H9 (cell line): Measurements from ENCODE around the gene PCNX4. TPM values are rescaled to one million over a fixed set of nuclear protein-coding genes. Genes with fewer than 3 reads are reported as not detected.

ENCODE experiments used
- DNase-seq: peaks from one replicate; pipeline ENCODE4 v3.0.0-alpha.2; 2017
- H2AFZ ChIP-seq: one replicate; pipeline ENCODE4 v1.6.1; 2013; ENCODE audit warnings: mild to moderate bottlenecking, low read length, control low read depth, moderate library complexity
- H2AK5ac ChIP-seq: 2 replicates; pipeline ENCODE4 v1.6.1; 2013; ENCODE audit warnings: low read length, control low read depth, mixed read lengths; ENCODE audit not compliant: insufficient read length
- H2BK120ac ChIP-seq: one replicate; pipeline ENCODE4 v1.6.1; 2013; ENCODE audit warnings: low read depth, mild to moderate bottlenecking, low read length, control low read depth, inconsistent platforms; ENCODE audit not compliant: poor library complexity, severe bottlenecking
- H2BK12ac ChIP-seq: 2 replicates; pipeline ENCODE4 v1.6.1; 2013; ENCODE audit warnings: low read length, control low read depth, mixed read lengths, low read depth; ENCODE audit not compliant: insufficient read length
- H2BK15ac ChIP-seq: 2 replicates; pipeline ENCODE4 v1.6.1; 2013; ENCODE audit warnings: low read depth, low read length, control low read depth
- H2BK20ac ChIP-seq: one replicate; pipeline ENCODE4 v1.6.1; 2013; ENCODE audit warnings: low read depth, mild to moderate bottlenecking, low read length, control low read depth, inconsistent platforms; ENCODE audit not compliant: poor library complexity, severe bottlenecking
- H2BK5ac ChIP-seq: 2 replicates; pipeline ENCODE4 v1.6.1; 2013; ENCODE audit warnings: low read length, control low read depth, mixed read lengths; ENCODE audit not compliant: insufficient read length
- H3K14ac ChIP-seq: 2 replicates; pipeline ENCODE4 v1.6.1; 2013; ENCODE audit warnings: low read length, control low read depth; ENCODE audit not compliant: insufficient read depth
- H3K18ac ChIP-seq: 2 replicates; pipeline ENCODE4 v1.6.1; 2013; ENCODE audit warnings: low read depth, mild to moderate bottlenecking, mixed read lengths, low read length, control low read depth; ENCODE audit not compliant: insufficient read length
- H3K23ac ChIP-seq: 2 replicates; pipeline ENCODE4 v1.6.1; 2013; ENCODE audit warnings: low read length, control low read depth, mixed read lengths, low read depth; ENCODE audit not compliant: insufficient read length
- H3K23me2 ChIP-seq: 2 replicates; pipeline ENCODE4 v1.6.1; 2013; ENCODE audit warnings: low read depth, mild to moderate bottlenecking, mixed read lengths, low read length, control low read depth; ENCODE audit not compliant: insufficient read length, poor library complexity, severe bottlenecking
- H3K27ac ChIP-seq: 2 replicates; pipeline ENCODE4 v1.5.1; 2013; ENCODE audit warnings: low read length, control low read depth, mixed read lengths, low read depth; ENCODE audit not compliant: insufficient read length
- H3K27me3 ChIP-seq: 2 replicates; pipeline ENCODE4 v1.6.1; 2013; ENCODE audit warnings: low read length, control low read depth, inconsistent platforms; ENCODE audit not compliant: insufficient read depth
- H3K4ac ChIP-seq: 2 replicates; pipeline ENCODE4 v1.6.1; 2013; ENCODE audit warnings: low read depth, mild to moderate bottlenecking, control low read depth, inconsistent platforms, low read length, moderate library complexity
- H3K4me1 ChIP-seq: 2 replicates; pipeline ENCODE4 v1.6.1; 2013; ENCODE audit warnings: low read length, control low read depth, inconsistent platforms; ENCODE audit not compliant: insufficient read depth
- H3K4me2 ChIP-seq: 2 replicates; pipeline ENCODE4 v1.6.1; 2013; ENCODE audit warnings: low read length, control low read depth, mixed read lengths; ENCODE audit not compliant: insufficient read length, insufficient read depth
- H3K56ac ChIP-seq: 2 replicates; pipeline ENCODE4 v1.6.1; 2013; ENCODE audit warnings: low read depth, mild to moderate bottlenecking, mixed read lengths, low read length, control low read depth; ENCODE audit not compliant: insufficient read length
- H3K79me1 ChIP-seq: 2 replicates; pipeline ENCODE4 v1.6.1; 2013; ENCODE audit warnings: low read depth, mild to moderate bottlenecking, moderate library complexity, low read length, control low read depth, inconsistent platforms; ENCODE audit not compliant: insufficient read depth, poor library complexity, severe bottlenecking
- H3K79me2 ChIP-seq: 2 replicates; pipeline ENCODE4 v1.6.1; 2013; ENCODE audit warnings: low read length, control low read depth, inconsistent platforms; ENCODE audit not compliant: insufficient read depth
- H3K9ac ChIP-seq: 2 replicates; pipeline ENCODE4 v1.6.1; 2013; ENCODE audit warnings: low read length, control low read depth, mixed read lengths; ENCODE audit not compliant: insufficient read length; ENCODE audit errors: extremely low read depth
- H3K9me3 ChIP-seq: one replicate; pipeline ENCODE4 v1.6.1; 2013; ENCODE audit warnings: low read depth, low read length, inconsistent platforms; ENCODE audit not compliant: control insufficient read depth
- H3T11ph ChIP-seq: one replicate; pipeline ENCODE4 v1.6.1; 2013; ENCODE audit warnings: mild to moderate bottlenecking, low read length, control low read depth, inconsistent platforms
- H4K20me1 ChIP-seq: one replicate; pipeline ENCODE4 v1.6.1; 2013; ENCODE audit not compliant: control insufficient read depth, insufficient read length, insufficient read depth
- H4K5ac ChIP-seq: 2 replicates; pipeline ENCODE4 v1.6.1; 2013; ENCODE audit warnings: low read depth, mild to moderate bottlenecking, mixed read lengths, low read length, control low read depth; ENCODE audit not compliant: insufficient read length
- H4K8ac ChIP-seq: replicated peaks from 2 replicates; pipeline ENCODE4 v1.6.1; 2013; ENCODE audit warnings: low read length, control low read depth, mixed read lengths, low read depth; ENCODE audit not compliant: insufficient read length
- H4K91ac ChIP-seq: 2 replicates; pipeline ENCODE4 v1.6.1; 2013; ENCODE audit warnings: low read depth, mild to moderate bottlenecking, moderate library complexity, mixed read lengths, low read length, control low read depth; ENCODE audit not compliant: insufficient read length
- H3K27ac Mint-ChIP-seq, 3 experiments: 2 replicates in 2 of 3; 3 replicates in 1 of 3; pipeline ENCODE4 v1.8.0; 2020 to 2021; ENCODE audit warnings: mixed read lengths in 3 of 3, mild to moderate bottlenecking in 1 of 3, moderate library complexity in 1 of 3
- H3K27me3 Mint-ChIP-seq: 2 replicates; pipeline ENCODE4 v1.8.0; 2021; ENCODE audit warnings: low read depth, mild to moderate bottlenecking, moderate library complexity, mixed read lengths
- H3K36me3 Mint-ChIP-seq, 3 experiments: 2 replicates in 2 of 3; 3 replicates in 1 of 3; pipeline ENCODE4 v1.8.0; 2020 to 2021; ENCODE audit warnings: low read depth in 3 of 3, mixed read lengths in 3 of 3; ENCODE audit not compliant: insufficient read depth in 1 of 3
- H3K4me1 Mint-ChIP-seq, 2 experiments: 2 replicates each; pipeline ENCODE4 v1.8.0; 2020; ENCODE audit warnings: mixed read lengths in 2 of 2
- H3K4me3 Mint-ChIP-seq, 2 experiments: 2 replicates in 1 of 2; 3 replicates in 1 of 2; pipeline ENCODE4 v1.8.0; 2020 to 2021; ENCODE audit warnings: mild to moderate bottlenecking in 2 of 2, mixed read lengths in 2 of 2, moderate library complexity in 1 of 2
- H3K9me3 Mint-ChIP-seq, 2 experiments: 2 replicates in 1 of 2; 3 replicates in 1 of 2; pipeline ENCODE4 v1.8.0; 2020; ENCODE audit warnings: mild to moderate bottlenecking in 2 of 2, mixed read lengths in 2 of 2, moderate library complexity in 1 of 2
- CTCF ChIP-seq: fragments of 200-600 bp; sonication (generic); conservative IDR thresholded peaks from 3 replicates; pipeline ENCODE4 v1.8.0; 2021; ENCODE audit warnings: antibody characterized with exemption, mild to moderate bottlenecking
- total RNA-seq: library from RNA; stranded (reverse); gene quantifications from 2 replicates; pipeline ENCODE4 v1.2.1, GENCODE V29; 2021

The PCNX4 gene
- total RNA-seq, 1 experiment from 2014 or later: 40.0 TPM

DNA sequence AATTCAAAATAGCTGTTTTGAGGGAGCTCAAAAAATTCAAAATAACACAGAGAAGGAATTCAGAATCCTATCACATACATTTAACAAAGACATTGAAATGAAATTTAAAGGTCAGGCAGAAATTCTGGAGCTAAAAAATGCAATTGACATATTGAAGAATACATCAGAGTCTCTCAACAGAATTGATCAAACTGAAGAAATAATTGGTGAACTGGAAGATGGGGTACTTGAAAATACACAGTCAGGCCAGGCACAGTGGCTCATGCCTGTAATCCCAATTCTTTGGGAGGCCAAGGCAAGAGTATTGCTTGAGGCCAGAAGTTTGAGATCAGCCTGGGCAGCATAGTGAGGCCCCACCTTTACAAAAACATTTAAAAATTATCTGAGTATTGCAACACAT lies 107.6 kb downstream of the PCNX4 start:
- Mint-ChIP-seq H3K4me3 (no peak overlapping the region), H3K36me3 (0 out of 7 replicates have a peak, but pooled peaks cover 0 to 5% (median 0%) of the 10 kb centered on the region in 3 experiments)

More for the DNA sequence above, 107.6 kb downstream of the PCNX4 start:
- no peak overlapping the region for H3K23ac ChIP-seq
- H2BK20ac ChIP-seq: no peak overlapping the region
- H3K27ac ChIP-seq: no peak overlapping the region
- Mint-ChIP-seq H3K4me1 (peaks cover 17 to 19% of the 10 kb centered on the region in 2 experiments), H3K27me3 (no peaks in the 10 kb centered on the region), H3K27ac (no peak overlapping the region), H3K9me3 (peaks cover 4 to 12% of the 10 kb centered on the region in 2 experiments; a peak in 2 of 5 replicates)
- H3K4me2 ChIP-seq: no peak overlapping the region
- H4K8ac ChIP-seq: no peak overlapping the region
- no peaks in the 10 kb centered on the region for H3K9me3 ChIP-seq
- H3K27me3 ChIP-seq: no peaks in the 10 kb centered on the region
- no peak overlapping the region for H3K9ac ChIP-seq
- no peaks in the 10 kb centered on the region for H3K79me2 ChIP-seq
- no peak overlapping the region for H3K18ac ChIP-seq
- no peak for DNase-seq
- H4K5ac ChIP-seq: no peak overlapping the region
- no peak overlapping the region for H3K56ac ChIP-seq
- H2BK120ac ChIP-seq: no peak overlapping the region
- no peak overlapping the region for H3K14ac ChIP-seq
- no peaks in the 10 kb centered on the region for H3K23me2 ChIP-seq
- no peak overlapping the region for H4K91ac ChIP-seq
- H2AK5ac ChIP-seq: no peak overlapping the region
- H2BK5ac ChIP-seq: no peak overlapping the region
- H3T11ph ChIP-seq: no peak overlapping the region
- H3K79me1 ChIP-seq: no peaks in the 10 kb centered on the region
- H3K4ac ChIP-seq: no peak overlapping the region
- no peak overlapping the region for H2BK15ac ChIP-seq
- H2BK12ac ChIP-seq: no peak overlapping the region
- H2AFZ ChIP-seq: no peak overlapping the region
- no peak for TF ChIP-seq CTCF
- no peaks in the 10 kb centered on the region for H4K20me1 ChIP-seq
- no peaks in the 10 kb centered on the region; the same call in 1 of the 2 replicates for H3K4me1 ChIP-seq
